ENCODE measurements around the gene SBK2. TPM values are rescaled to one million over a fixed set of nuclear protein-coding genes. Genes with fewer than 3 reads are reported as not detected.

The SBK2 gene
- total and polyA plus RNA-seq, 9 of the 15 experiments (the other 6 are each of a cell fraction or from before 2014, with no cell fraction given), result not detected

DNA sequence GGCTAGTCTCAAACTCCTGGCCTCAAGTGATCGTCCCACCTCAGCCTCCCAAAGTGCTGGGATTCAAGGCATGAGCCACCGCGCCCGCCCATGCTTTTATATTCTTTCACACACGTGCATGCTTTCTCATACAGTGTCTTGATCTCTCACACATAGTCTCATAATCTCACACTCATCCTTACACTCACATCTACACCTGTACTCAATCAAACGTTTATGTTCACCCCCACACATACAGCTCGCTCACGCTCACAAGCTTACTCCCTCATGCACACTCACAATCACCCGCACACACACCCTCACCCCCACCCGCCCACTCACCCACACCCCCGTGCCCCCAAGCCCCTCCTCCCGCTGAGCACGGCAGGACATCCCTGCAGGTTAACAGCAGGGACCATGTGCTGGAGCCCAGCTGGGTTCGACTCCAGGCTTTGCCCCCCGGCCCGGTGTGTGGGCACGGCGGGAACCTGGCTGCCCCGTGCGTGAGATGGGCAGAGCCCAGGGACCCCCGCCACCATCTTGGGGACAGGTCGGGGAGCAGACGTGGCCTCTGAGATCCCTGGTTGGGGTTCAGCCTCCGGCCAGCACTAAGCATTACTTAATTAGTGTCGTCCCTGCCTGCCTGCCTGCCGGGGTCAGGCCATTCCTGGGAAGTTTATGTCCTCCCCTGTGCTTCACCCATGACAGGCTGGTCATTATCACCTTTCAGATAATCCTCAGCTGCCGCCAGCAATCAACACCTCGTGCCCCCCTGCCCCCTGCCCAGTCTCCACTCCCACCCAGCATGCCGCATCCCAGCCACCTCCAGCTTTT is 11.4 kb downstream of the SBK2 start:
- POLR2A ChIA-PET, result no interaction called here
- no peak for ATAC-seq
- Histone ChIP-seq H4K20me1 (replicated peaks; ENCODE audit: control insufficient read depth, insufficient read depth, low read length) (no peaks in the 10 kb centered on the region), H3K79me2 (ENCODE audit: control insufficient read depth, insufficient read depth, low read length) (no peaks in the 10 kb centered on the region), H3K4me1 (replicated peaks in 1 of 2; ENCODE audit: control insufficient read depth in 2 of 2, insufficient read depth in 2 of 2, low read length in 2 of 2) (peaks cover 0 to 30% of the 10 kb centered on the region in 2 experiments; a peak in 4 of 5 replicates), H3K4me3 (no peak overlapping the region), H3K27ac (ENCODE audit: extremely low read depth, low read depth, low read length) (no peak overlapping the region), H3K36me3 (ENCODE audit: control insufficient read depth, insufficient read depth, low read length) (no peaks in the 10 kb centered on the region), H3K4me2 (ENCODE audit: insufficient read depth, low read length) (no peak overlapping the region), H3K9me1 (ENCODE audit: control insufficient read depth, insufficient read depth, low read length) (no peaks in the 10 kb centered on the region), H3K27me3 (ENCODE audit: control insufficient read depth in 2 of 2, insufficient read depth in 2 of 2, low read length in 2 of 2) (no peaks in the 10 kb centered on the region; a peak in 2 of 5 replicates), H3K9ac (ENCODE audit: insufficient read depth in 1 of 2, low read depth in 2 of 2, low read length in 2 of 2) (peak overlapping the region in 1 of 2 experiments; percentile 71; a peak in 2 of 4 replicates), H3K9me3 (replicated peaks; ENCODE audit: control insufficient read depth, insufficient read depth, low read depth, low read length) (peaks cover 12% of the 10 kb centered on the region), H2AFZ (ENCODE audit: low read depth, low read length) (no peak overlapping the region)
- intact Hi-C loops (cut with micrococcal nuclease), result no loop called here
- CTCF ChIA-PET (ENCODE audit: low intra/inter-chr PET ratio), result no interaction called here
- WGBS (ENCODE audit: insufficient coverage, low coverage, missing lambda C conversion rate), result 20% methylated on average over 26 of the region's 29 CpGs
- no peak for DNase-seq (ENCODE audit: extremely low read depth in 1 of 4, low spot score in 3 of 4)
- in situ Hi-C loops (cut with MboI), result no loop called here
- FAIRE-seq, result no peak
- TF ChIP-seq KDM4B (IDR thresholded peaks at IDR 0.05; ENCODE audit: borderline replicate concordance in 2 of 2, low read depth in 1 of 2) (no peak), EGR1 (conservative IDR thresholded peaks at IDR 0.05) (peak; percentile 39; the same call in 1 of the 2 replicates)
- no TSS peak for BruUV-seq (replicated peaks)

GRCh38 chr19:55520691-55521292 is 16.1 kb downstream of the SBK2 start:
- in situ Hi-C loops (cut with MboI) (no loop called here), intact Hi-C loops (cut with micrococcal nuclease) (no loop called here)
- no peak overlapping the region for H2AFZ ChIP-seq (ENCODE audit: low read depth, low read length)
- DNase-seq (ENCODE audit: extremely low read depth in 1 of 4, low spot score in 3 of 4) (peak in 1 of 4 experiments; percentile 31), ATAC-seq (no peak), FAIRE-seq (peak; percentile 67)
- no peaks in the 10 kb centered on the region for H4K20me1 ChIP-seq (replicated peaks; ENCODE audit: control insufficient read depth, insufficient read depth, low read length)
- no peak overlapping the region for H3K4me2 ChIP-seq (ENCODE audit: insufficient read depth, low read length)
- BruUV-seq (replicated peaks), result no TSS peak
- peak overlapping the region in 1 of 2 experiments; percentile 70; a peak in 1 of 4 replicates for H3K9ac ChIP-seq (ENCODE audit: insufficient read depth in 1 of 2, low read depth in 2 of 2, low read length in 2 of 2)
- H3K4me1 ChIP-seq (replicated peaks in 1 of 2; ENCODE audit: control insufficient read depth in 2 of 2, insufficient read depth in 2 of 2, low read length in 2 of 2), result peaks cover 3 to 26% of the 10 kb centered on the region in 2 experiments; a peak in 4 of 5 replicates
- no peak overlapping the region for H3K4me3 ChIP-seq
- 24% methylated on average over 14 of the region's 14 CpGs for WGBS (ENCODE audit: insufficient coverage, low coverage, missing lambda C conversion rate)
- no peaks in the 10 kb centered on the region for H3K79me2 ChIP-seq (ENCODE audit: control insufficient read depth, insufficient read depth, low read length)
- H3K27me3 ChIP-seq (ENCODE audit: control insufficient read depth in 2 of 2, insufficient read depth in 2 of 2, low read length in 2 of 2), result no peaks in the 10 kb centered on the region; a peak in 1 of 5 replicates
- no peaks in the 10 kb centered on the region for H3K36me3 ChIP-seq (ENCODE audit: control insufficient read depth, insufficient read depth, low read length)
- H3K27ac ChIP-seq (ENCODE audit: extremely low read depth, low read depth, low read length), result no peak overlapping the region
- no peaks in the 10 kb centered on the region; the same call in 1 of the 2 replicates for H3K9me3 ChIP-seq (replicated peaks; ENCODE audit: control insufficient read depth, insufficient read depth, low read depth, low read length)
- H3K9me1 ChIP-seq (ENCODE audit: control insufficient read depth, insufficient read depth, low read length), result no peaks in the 10 kb centered on the region
- ChIA-PET POLR2A (interaction anchor here (0.9 kb wide), 1 partner anchor 107 kb away, joined by 4 read pairs; no protein-coding TSS in a partner anchor), CTCF (ENCODE audit: low intra/inter-chr PET ratio) (no interaction called here)
- TF ChIP-seq SMARCA5 (IDR thresholded peaks at IDR 0.05) (peak; percentile 93; the same call in 1 of the 2 replicates), PTRF (tag; IDR thresholded peaks at IDR 0.05) (no peak), NCOR1 (IDR thresholded peaks at IDR 0.05) (peak; percentile 40), BHLHE40 (IDR thresholded peaks at IDR 0.05; ENCODE audit: low read length) (0 out of 2 replicates have a peak, but pooled peaks have one; percentile 9), GATA2 (CRISPR knock-in tag; IDR thresholded peaks at IDR 0.05) (0 out of 2 replicates have a peak, but pooled peaks have one; percentile 25), ILK (tag; IDR thresholded peaks at IDR 0.05; ENCODE audit: borderline replicate concordance, low read depth) (no peak), ZKSCAN8 (CRISPR knock-in tag; IDR thresholded peaks at IDR 0.05) (no peak), TRIM24 (IDR thresholded peaks at IDR 0.05) (0 out of 4 replicates have a peak, but pooled peaks have one; percentile 15 to 21), ZNF717 (CRISPR knock-in tag; IDR thresholded peaks at IDR 0.05) (no peak), ZNF212 (CRISPR knock-in tag; IDR thresholded peaks at IDR 0.05) (no peak), KDM1A (IDR thresholded peaks at IDR 0.05) (peak; percentile 76 to 90)
- TF ChIP-seq, protein P1, sequence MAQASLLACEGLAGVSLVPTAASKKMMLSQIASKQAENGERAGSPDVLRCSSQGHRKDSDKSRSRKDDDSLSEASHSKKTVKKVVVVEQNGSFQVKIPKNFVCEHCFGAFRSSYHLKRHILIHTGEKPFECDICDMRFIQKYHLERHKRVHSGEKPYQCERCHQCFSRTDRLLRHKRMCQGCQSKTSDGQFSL (CRISPR knock-in tag; IDR thresholded peaks at IDR 0.05), result no peak
- TF ChIP-seq, protein P1 (tag; IDR thresholded peaks at IDR 0.05), result no peak
